CMK (cell line): Measurements from ENCODE around the gene IPCEF1.
"Not testable (repeated sequence)": the region's sequence is repeated elsewhere in the genome, so short reads cannot be mapped to it uniquely, and the experiment has no call there.

Experiments
- DNase-seq: peaks from one replicate; pipeline ENCODE4 v3.0.0-alpha.2; 2010; ENCODE audit warnings: low read depth

IPCEF1 gene

DNA sequence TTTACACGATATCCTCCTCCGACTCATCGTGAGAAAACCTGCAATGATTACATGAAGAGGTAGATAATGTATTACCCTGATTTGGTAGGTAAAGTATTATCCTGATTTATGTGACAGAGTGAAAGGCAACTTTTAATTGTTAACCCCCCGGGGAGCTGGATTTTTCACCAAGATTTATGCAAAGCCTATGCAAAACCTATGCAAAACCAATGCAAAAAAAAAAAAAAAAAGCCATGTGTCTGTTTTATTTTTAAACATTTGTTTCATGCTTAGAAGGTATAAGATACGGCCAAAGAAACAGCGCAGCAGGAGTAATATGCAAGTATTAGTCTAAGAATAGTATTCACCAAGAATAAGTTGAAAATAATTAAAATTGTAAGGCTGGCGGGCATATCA is 109.9 kb downstream of the IPCEF1 start:
- DNase-seq, result no peak

DNA sequence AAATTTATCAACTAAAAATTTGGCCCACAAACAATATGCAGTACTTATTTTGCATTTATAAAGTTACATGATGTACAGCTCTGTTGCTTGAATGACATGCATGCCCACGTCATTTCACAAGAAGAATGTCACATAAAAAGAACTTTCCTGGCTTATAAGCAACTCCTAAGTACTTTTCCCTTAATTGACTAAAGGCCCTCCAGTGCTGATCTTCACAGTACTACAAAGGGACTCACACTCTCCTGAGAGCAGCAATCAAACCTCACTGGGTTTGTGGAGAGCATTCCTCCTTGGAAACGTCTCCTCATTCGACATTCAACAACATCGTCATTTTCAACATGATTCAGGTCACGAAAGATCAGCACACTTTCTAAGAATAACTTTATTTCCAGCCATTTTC is 111.1 kb downstream of the IPCEF1 start:
- DNase-seq, result no peak

DNA sequence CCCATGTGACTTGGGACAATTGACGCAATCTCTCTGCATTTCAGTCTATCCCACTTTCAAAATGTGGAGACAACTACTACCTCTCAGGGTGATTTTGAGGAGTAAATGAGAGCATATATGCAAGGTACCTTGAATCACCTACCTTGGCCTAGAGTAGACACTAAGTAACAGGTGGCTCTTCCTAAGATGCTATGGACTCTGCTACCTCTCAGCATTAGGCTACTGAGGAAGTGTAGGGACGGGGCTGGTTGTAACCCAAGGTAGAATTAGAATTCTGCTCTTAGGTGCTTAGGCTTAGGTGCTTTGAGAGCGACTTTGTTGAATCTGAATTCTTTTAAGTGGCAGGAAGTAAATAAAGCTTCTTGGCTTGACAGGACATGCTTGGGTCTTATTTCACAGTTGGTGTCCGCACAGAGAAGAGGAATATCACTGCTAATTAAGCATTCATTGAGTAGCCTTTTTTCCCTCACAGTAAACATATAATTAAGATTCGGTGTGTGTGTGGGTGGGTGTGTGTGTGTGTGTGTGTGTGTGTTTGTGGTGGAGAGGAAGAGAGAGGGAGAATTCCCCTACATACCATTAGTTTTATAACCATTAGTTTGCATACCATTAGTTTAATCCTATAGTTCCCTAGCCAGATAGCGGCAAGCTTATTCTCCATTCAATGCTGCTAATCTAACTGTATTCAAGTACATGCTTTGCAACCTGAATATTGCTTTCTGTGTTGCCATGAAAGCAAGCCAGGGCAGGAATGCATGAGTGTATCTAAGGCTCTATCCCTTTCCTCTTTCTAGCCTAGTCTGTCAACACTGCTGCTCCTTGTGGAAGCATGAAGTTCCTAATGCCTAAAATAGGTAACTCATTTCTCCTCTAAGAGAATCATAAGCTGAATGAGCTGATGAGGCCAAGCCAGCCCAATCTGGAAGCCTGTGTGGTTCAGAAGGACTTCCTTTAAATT is 112.5 kb downstream of the IPCEF1 start:
- no peak for DNase-seq

DNA sequence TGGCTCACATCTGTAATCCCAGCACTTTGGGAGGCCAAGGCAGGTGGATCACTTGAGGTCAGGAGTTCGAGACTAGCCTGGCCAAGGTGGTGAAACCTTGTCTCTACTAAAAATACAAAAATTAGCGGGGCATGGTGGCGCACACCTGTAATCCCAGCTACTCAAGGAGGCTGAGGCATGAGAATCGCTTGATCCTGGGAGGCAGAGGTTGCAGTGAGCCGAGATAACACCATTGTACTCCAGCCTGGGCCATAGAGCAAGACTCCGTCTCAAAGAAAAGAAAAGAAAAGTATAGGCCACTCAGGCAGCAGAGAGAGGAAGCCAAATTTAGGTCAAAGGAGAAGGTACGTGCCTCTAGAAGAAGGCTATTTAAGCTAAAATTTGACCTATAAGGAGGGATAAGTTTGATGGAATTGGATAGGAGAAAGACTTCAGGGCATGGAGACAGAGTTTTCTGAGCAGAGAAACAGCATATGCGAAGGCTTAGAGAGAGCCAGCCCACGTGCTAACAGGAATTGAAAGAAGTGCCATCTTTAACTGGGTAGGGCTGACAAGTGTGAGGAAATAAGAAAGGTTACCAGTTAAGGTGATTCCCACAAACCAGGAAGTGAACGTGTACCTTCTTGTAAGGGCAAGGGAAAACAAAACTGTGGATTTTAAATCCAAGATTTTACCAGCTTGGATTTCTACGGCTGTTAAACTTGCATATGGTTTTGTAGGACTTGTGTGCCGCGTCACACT is 113.8 kb downstream of the IPCEF1 start:
- no peak for DNase-seq

DNA sequence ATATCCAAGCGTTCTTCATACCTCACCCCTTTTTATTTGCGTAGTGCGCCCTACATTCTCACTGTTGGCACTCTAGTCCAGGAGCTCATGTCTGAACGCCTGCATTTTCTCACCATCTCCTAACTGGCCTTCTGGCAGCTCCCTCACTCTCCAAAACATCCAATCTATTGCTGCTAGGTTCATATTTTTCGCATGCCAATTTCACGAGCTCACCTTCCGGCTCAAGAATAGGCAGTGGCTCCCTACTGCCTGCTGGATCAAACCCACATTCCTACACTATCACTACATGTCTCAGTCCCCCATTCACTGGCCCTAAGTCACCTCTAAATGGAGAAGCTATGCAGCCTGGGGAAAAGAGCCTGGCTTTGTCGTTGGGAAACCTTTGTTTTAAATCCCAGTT is 115.0 kb downstream of the IPCEF1 start:
- DNase-seq, result no peak

DNA sequence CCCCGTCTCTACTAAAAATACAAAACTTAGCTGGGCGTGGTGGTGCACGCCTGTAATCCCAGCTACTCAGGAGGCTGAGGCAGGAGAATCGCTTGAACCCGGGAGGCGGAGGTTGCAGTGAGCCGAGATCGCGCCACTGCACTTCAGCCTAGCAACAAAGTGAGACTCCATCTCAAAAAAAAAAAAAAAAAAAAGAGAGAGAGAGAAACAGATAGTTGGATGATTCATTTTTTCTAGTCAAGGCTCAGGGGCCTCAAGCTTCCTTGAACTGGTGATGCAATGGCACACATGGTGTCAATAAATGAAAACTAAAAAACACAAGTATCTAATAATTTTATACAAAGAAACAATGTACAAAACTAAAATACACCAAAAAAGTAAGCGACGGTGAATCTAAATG is 115.5 kb downstream of the IPCEF1 start:
- not testable (repeated sequence) for DNase-seq

DNA sequence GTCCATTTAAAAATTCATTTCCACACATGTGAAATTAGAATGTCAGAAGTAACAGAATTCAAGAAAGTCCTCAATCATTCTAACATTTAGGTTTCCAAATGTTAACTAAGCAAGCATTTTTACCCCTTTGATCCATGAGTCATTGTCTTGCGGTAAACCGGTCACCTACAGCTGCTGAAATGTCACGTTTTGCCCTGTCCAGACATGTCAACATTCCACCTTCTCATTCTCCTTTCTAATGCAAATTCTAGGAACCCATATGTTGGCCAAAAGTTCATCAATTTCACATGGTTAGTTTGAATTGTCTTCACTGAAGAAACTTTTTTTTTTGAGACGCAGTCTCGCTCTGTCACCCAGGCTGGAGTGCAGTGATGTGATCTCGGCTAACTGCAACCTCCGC is 117.2 kb downstream of the IPCEF1 start:
- no peak for DNase-seq

DNA sequence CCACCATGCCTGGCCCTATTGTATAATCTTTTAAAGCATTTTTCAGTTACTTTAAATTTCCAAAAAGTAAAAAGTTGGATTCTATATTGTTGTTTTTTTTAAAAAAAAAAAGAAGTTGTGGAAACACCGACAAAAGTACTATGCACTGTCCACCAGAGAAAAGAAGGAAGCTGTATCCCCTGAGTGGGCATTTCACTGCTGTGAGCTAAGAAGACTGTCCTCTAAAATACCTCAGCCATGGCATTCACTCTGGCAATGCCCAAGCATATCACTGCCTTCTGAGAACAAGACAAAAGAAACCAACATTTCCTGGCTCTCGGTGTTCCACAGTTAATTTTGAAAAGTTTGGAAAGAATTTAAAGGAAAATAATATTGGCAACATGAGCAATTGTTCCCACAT is 117.8 kb downstream of the IPCEF1 start:
- DNase-seq, result no peak

DNA sequence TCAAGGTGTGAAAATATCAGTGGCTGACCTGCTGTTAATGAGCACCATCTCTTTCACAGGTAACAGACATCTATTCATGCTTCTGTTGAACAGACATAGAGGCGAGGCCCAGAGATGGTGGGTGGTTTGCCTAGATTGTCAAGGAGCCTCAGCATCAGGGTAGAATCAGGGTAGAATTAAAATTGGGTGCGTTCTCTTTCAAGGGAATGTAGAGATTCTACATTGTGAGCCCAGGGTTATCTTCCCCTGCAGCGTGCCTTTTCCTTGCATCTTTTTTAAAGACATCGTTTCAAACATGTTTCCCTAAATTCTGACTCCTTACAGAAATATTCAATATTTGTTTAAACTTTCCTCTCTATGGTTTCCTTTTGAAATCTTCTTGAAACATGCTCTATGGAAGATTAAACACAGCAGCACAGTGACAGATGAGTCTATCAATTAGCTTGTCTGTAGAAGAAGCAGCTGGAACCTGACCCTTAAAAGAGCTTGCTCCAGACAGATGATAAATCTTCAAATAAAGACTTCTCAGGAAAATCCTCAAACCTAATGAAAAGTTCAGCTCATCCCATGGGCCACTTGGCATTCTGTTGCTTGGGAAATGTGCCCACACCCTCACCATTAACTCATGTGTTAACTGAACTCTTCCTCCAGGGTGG is 119.8 kb downstream of the IPCEF1 start:
- DNase-seq, result no peak

DNA sequence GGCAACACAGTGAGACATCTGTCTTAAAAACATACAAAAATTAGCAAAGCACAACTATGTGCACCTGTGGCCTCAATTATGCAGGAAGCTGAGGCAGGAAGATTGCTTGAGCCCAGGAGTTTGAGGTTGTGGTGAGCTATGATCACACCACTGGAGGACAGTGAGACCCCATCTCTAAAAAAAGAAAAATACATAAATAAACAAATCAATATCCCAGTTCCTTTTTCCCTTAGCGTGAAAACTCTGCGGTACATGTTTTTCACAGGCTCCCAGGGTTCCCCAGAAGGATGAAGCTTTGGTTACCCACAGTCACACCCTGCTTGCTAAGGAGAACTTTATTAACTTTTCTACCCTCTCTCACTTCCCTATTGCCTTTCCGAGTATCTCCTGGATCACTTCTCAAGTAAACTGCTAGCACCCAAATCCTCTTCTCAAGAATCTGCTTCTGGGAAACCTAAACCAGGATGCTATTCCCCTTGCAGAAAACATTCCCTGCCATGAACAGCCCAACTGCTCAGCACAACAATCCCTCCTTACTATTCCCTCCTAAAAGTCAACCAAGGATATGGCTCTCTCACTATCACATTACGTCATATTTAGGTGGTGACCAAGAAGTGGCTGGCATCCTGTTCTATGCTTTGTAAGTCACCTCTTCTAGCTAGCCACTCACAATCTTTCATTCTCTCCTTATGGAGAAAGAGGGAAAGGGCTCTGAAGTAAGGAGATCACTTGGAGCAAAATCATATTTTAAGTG is 122.4 kb downstream of the IPCEF1 start:
- no peak for DNase-seq

DNA sequence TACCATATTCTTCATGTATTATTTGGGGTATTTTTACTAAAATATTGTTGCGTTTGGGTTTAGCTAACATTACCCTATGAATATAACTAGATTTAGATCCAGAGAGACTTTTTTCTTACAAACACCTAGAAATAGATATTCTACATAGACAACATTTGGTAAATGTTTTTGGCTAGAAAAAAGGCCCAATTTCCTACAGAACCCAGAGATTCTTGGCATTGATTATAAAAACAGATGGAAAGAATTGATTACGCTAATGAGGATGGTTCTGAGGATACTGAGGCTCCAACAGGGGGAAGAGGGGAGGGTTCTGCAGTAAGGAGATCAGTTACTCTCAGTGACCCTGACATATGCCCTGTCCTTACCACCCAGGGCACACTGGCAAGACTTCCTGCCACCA is 123.2 kb downstream of the IPCEF1 start:
- no peak for DNase-seq

DNA sequence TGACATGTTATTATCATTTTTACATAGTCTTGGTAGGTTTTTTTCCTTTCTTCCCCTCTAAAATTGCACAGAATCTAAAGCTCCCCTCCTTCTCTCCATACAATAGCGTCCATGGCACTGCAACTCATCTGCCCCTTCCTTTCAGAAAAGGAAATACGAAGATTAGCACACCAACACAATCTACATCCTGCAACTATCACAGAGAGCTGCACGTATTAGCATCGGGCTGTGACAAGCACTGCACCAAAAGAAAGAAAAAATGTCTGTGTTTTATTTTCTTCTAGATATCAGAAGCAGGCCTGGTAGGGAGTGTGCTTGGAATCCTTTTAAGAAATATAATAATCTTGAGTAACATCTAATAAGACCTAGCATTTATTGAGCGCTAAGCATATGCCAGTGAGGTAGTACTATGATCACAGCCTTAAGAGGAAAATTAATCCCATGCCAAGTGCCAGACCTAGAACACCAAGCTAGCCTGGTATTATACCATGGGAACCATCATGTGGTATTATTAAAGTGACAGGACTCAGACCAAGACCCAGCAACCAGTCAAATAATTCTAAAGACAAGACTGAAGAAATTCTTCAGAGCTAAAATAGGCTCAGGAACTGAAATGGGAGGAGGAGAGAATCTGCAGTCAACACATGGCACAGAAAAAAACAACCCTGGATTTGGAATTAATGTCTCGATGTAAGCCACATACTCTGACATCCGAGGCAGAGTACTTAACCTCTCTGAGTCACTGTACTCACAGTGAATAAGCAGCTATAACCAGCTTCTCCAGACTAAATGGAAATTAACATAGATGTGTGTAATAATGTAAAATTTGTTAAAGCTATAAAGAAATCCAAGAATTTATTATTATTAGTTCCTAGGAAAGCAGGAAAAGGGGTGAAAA is 124.3 kb downstream of the IPCEF1 start:
- no peak for DNase-seq

DNA sequence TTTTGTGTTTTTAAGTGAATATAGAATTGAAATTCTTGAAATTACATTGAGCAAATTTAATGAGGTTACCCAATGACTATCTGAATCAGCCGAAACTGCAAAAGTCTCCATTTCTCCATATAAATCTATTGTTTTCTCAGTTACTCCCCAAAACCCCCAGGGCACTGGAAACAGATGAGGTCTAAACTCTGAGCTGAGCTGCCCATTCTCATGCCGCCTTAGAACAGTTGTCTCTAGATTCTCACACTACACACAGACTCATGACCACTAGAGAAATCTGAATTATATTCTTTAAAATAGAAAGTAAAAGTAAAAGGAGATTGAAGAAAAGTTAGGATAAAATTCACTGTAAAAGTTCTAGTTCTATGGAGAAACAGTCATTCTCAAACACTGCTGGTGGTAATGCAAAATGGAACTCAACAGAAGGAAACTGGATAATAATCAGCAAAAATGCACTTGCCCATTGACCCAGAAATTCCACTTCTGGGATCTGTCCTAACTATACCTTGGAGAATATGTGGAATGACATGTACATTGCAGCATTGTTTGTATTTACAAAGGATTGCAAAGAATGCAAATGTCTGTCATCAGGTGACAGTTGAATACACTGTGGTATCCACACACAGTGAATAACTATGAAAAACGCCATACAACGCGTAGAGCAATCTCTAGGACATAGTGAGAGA is 125.5 kb downstream of the IPCEF1 start:
- DNase-seq, result no peak

DNA sequence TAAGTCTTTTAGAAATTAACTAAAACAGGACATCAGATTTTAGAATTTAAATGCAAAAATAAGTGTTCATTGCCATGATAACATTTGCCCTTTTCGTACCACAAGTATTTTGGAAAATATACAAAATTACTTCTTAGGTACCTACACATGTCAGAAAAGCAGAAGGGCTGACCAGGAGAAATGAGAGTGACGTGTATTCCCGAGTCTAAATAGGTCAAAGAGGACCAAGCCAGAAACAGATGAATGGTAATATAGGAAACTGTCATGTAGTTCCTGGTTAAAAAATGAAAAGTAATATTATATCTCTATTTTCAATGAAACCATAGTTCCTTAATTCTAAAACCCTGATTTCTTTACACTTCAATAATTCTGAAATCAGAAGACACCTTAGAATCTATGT is 126.2 kb downstream of the IPCEF1 start:
- no peak for DNase-seq

DNA sequence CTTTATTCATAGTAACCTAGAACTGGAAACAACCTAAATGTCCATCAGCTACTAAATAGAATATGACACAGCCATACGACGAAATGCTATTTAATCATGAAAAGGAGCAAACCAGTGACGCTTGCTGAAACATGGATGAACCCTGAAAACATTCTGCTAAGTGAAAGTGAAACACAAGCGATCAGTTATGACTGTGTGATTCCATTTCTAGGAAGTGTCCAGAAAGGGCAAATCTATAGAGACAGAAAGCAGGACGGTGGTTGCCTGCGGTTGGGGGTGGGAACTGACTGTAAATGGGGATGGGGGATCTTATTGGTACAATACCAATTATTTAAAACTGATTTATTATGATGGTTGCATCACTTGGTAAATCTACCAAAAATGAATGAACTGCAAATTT is 126.8 kb downstream of the IPCEF1 start:
- no peak for DNase-seq

DNA sequence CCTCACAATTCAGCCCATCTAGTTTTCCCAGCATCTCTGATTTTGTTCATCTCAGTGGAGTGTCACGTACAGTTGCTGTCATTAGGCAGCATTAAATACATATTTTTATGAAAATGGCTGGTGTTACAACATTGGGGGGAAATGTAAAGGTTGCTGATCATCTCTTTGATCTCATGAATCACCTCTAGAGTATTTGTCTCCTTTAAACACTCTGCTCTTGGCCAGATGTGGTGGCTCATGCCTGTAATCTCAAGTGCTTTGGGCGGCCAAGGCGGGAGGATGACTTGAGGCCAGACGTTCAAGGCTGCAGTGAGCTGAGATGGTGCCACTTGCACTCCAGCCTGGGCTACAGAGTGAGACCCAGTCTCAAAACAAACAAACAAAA is 128.1 kb downstream of the IPCEF1 start:
- no peak for DNase-seq

DNA sequence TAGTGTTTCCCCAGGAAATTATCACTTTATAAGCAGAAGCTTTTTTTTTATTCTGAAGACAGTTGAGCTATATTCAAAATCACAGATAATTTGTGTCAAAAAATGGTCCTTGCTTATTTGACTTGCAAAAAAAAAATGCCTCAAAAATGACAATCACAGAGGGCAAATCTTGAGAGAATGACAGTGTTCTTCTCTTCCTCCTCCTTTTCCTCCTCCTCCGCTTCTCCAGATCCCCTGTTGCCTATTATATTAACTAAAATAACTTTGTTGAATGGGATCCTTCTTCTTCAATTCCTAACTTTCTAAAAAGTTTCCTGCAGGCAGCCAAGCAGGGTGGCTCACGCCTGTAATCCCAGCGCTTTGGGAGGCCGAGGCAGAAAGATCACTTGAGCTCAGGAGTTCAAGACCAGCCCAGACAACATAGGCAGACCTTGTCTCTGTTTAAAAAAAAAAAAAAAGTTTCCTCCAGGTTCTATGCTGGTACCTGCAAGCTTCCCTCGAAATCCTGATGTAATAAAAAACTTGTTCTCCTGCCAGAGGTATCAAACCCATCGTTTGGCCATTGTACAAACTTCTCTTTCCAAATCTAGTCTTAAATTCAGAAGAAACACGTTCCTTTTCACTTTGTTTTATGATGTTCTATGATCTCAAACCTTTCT is 128.6 kb downstream of the IPCEF1 start:
- DNase-seq, result no peak

DNA sequence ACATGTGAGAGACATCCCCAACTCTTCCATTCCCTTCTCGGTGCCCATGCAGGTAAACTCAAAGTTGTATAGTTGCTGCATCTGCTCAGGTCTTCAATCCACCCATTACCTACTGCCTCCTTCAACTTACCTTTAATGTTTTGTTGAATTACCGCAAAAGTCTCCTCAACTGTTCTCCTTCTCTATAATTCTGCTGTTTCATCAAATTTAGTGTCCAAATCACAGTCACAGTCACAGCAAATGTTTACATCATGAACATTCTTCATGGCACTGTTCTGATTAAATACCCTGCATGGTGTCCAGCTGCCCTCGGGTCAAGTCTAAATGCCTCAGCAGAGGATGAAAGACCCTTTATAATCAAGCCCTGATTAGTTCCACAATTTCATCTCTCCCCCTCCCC is 130.1 kb downstream of the IPCEF1 start:
- no peak for DNase-seq

DNA sequence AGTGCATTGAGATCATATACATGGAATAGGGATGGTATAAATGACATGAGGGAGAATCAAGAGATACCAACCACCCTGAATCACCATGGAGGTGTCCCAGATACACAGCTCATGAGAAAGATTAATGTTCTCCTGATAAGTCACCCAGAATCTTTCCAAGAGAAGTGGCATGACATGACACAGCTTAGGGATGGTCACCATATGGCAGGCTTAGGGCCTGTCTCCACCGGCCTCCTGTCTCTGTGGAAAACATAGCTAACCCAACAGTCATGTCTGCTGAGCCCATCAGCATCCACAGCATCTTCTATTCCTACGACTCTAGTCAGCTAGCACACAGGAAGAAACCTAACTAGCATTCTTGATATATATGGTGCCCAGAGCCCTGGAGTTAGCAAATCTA is 133.3 kb downstream of the IPCEF1 start:
- DNase-seq, result no peak

DNA sequence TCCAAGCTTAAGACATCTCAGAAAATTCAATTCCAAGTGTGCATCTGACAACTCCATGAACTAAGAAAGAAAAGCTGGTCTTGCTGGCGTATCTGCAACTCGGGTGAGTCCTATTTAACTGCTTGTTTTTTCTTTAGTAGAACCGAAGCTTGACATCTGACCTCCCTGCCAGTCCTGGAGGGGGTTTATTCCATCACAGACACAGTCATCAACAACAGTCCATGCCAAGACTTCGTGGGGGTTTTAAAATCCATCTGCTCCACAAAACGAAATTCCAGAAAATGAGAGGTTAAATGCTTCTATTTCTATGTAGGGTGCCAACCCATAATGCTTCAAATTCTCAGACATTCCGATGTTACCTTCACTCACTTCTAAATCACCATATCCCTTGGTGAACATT is 133.9 kb downstream of the IPCEF1 start:
- no peak for DNase-seq
